LNCaP clone FGC (cell line): ENCODE results near the gene PDE8A.

ENCODE experiments used
- DNase-seq: peaks from one replicate; pipeline ENCODE4 v3.0.0-alpha.2; 2011; ENCODE audit warnings: low read depth
- H3K4me3 ChIP-seq: 2 replicates; pipeline ENCODE4 v1.5.1; 2011; ENCODE audit warnings: mild to moderate bottlenecking, low read depth, low read length, control low read depth
- CTCF ChIP-seq: IDR thresholded peaks from 2 replicates; pipeline ENCODE4 v1.5.1; 2012; ENCODE audit warnings: mild to moderate bottlenecking; ENCODE audit not compliant: control insufficient read depth, insufficient read depth; ENCODE audit errors: extremely low read depth

The PDE8A gene

GRCh38 chr15:85005746-85006145 is 24.1 kb downstream of the PDE8A start:
- no peak for DNase-seq
- no peak for TF ChIP-seq CTCF
- no peak overlapping the region for H3K4me3 ChIP-seq

DNA sequence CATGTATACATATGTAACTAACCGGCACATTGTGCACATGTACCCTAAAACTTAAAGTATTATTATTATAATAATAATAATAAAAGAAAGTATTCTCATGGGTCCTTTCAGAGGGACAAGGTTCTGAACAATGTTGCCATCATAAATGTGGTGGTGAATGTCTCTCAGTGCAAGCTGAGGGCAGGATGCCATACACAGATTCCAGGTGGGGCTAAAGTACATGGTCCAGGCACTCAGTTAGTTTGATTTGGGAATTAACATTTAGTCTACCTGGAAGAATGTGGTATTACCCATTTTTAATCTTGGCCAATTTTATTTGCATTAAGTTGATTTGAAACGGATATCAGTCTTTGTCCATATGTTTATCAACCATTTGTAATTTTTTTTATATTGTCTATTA is 24.5 kb downstream of the PDE8A start:
- no peak for TF ChIP-seq CTCF
- no peak overlapping the region for H3K4me3 ChIP-seq
- DNase-seq, result no peak

DNA sequence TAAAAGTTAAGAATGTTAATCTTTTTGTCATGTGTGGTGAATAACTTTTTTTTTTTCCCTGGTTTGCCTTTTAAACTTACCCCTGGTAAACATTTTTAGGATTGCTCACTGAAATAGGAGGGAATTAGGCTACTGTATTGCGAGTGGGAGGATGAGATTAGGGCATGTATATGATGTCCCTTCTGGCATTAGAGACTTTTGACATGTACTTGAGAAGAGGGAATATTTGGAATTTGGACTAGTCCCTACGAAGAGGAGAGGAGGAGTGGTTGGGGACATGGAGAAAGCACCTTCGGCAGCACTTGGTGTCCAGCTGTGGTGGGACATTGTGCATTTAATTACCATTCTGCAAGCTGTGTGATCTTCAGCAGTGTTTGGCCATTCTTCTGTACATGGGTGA is 25.0 kb downstream of the PDE8A start:
- no peak overlapping the region for H3K4me3 ChIP-seq
- no peak for TF ChIP-seq CTCF
- no peak for DNase-seq

GRCh38 chr15:85007137-85007536 is 25.5 kb downstream of the PDE8A start:
- H3K4me3 ChIP-seq, result no peak overlapping the region; the same call in 1 of the 2 replicates
- no peak for DNase-seq
- TF ChIP-seq CTCF, result no peak

- DNase-seq, result no peak
- H3K4me3 ChIP-seq, result no peak overlapping the region
- no peak for TF ChIP-seq CTCF
These were observed 26.2 kb downstream of the PDE8A start for GRCh38 chr15:85007741-85008397.

- no peak for TF ChIP-seq CTCF
- H3K4me3 ChIP-seq, result no peak overlapping the region
- no peak for DNase-seq
These were observed 27.0 kb downstream of the PDE8A start for GRCh38 chr15:85008474-85009260.
